GM18507 (cell line): ENCODE results near the gene DISP3.

Source experiments
- DNase-seq: peaks from one replicate; pipeline ENCODE4 v3.0.0; 2011; ENCODE audit warnings: low read depth; ENCODE audit not compliant: insufficient read length; ENCODE audit errors: extremely low spot score
- FAIRE-seq: peaks from 2 replicates; lab custom pipeline; 2011; peaks lifted over from hg19 to GRCh38; lab: Jason Lieb, UNC

DISP3 gene

DNA sequence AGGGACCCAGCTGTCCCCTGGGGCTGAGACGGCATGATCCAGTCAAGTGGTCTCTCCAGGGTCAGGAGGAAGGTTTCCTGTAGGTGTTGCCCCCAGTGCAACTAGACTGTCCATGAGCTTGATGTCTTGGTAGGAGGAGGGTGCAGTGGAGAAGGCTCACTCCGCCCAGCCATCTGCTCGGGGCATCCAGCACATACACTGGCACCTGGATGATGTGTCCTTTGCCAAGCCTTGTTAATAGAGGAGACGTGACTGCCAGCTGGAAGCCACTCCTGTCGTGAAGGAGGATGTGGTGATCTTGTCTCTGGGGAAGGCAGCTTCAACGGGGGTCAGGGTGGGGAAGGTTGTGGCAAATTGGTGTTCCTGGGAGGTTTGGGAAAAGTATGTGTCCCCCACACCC, 6.2 kb downstream of the DISP3 start:
- DNase-seq: no peak
- no peak for FAIRE-seq

DNA sequence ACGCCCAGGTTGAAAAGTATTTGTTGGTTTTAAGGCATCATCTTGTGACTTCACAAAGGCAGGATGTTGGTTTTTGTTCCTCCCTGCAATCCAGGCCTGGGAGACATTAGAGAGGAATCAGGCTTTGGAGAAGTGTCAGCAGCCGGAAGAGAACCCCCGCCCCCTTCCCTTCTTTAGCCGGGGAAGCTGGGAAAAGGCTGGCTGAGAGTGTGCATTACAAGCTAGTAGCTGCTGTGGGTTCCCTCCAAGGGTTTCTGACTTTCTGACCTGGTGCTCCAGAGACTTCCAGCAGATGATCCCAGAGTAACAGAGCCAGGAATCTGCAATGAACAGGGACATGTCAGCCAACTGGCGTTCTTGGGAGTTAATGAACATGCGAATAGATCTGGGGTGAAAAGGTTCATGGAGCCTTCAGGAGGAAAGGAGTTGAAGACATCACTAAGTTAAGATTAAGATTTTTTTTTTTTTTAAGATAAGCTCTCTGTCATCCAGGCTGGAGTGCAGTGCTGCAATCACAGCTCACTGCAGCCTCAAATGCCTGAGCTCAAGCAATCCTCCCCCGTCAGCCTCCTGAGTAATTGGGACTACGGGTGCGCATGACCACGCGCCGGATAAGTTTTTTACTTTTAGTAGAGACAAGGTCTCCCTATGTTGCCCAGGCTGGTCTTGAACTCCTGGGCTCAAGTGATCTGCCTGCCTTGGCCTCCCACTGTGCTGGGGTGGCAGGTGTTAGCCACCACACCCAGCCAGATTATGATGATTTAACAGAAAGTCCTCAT, 7.5 kb downstream of the DISP3 start:
- DNase-seq (no peak), FAIRE-seq (no peak)

DNA sequence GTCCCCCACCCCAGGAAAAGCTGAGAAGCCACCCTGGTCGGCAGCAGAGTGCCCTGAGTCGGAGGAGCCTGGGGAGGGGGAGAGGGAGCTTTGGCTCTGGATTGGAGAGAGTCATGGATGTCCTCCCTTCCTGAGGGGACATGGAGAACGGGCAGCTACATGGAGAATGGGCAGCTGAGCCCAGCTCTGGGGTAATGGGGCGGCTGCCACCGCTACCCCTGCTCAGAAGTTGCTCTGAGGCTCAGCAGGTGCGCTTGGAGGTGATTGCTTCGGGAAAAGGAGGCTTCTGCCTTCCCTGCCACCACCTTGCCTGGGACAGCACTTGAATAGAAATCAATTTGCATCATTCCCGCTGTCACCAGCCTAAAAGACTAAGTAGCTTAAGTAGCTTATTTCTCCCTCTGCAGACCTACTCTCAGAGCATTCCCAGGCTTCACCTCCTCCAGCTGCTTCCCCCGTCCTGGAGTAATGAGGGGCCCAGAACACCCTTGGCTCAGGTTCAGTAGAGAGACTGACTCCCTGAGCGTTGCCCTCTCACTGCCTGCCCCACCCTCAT, 8.3 kb downstream of the DISP3 start:
- DNase-seq (no peak), FAIRE-seq (no peak)

DNA sequence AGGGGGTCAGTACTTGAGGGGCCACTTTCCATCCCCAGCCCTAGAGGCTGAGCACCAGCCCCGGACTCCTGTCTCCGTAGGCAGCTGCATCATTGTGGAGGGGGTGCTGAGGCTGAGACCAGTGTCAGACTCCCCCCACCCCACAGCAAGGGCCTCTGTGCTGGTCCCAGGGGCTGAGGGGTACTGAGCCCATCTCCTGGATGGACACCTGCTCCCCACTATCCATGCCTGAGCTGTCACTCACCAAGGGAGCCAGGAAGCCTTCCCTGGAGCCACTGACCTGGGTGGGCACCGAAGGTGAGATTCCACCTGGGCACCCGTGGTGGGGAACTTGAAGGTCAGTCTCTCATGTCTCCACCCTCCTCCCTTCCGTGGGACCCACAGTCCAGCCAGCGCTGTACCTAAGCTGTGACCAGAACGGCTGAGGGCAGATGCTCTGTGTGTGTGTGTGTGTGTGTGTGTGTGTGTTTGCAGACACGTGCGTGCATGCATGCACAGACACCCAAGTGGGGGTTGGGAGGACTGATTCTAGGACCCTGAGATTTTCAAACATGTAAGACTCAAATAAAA, 9.3 kb downstream of the DISP3 start:
- DNase-seq: no peak
- FAIRE-seq: no peak

DNA sequence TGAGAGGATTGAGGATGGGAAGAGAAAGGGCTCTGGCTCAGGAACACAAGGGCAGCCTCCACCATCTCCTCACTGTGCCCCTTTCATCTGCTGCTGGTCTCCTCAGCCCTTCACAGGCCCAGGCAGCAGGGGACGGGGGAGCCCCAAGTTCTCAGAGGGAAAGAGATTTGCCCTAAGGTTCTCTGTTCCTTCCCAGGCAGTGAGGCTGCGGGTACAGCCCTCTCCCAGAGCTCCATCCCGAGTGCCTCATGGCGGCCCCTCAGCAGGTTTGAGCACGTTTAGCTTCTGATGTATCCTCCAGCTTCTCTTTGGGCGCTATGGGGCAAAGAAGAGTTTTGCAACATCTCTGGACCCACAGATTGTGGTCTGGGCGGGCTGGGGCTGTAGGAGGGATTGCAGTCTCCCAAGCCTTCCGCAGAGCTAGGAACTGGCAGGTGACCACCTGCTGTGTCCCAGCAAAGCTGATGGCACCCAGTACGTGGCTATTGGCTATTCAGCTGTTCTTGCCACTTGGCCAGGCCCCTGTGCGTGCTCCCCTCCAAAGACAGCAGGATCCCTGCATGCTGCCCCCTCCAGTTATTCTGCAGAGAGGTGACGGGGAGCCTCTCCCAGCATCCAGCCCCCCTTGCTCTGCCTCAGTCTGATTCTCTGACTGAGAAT, 10.1 kb downstream of the DISP3 start:
- FAIRE-seq: no peak
- no peak for DNase-seq

DNA sequence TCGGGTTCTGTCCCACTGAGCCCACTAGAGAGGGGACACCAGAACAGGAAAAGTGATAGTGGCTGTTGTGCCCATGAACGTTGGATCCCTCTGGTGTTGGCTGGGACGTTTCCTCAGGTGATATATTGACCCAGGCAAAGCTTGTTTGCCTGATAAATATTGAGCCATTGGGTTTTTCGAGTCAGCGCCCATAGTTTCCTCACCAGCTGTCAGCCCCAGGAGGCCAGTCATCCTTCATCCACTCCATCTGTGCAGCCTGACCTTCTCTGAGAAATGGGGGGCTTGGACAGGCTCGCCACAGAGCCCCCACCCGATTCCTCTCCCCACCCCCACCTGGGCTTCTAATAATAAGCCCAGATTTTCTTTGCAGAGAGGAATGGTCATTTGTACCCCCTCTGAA, 13.3 kb downstream of the DISP3 start:
- DNase-seq: no peak
- FAIRE-seq: no peak

DNA sequence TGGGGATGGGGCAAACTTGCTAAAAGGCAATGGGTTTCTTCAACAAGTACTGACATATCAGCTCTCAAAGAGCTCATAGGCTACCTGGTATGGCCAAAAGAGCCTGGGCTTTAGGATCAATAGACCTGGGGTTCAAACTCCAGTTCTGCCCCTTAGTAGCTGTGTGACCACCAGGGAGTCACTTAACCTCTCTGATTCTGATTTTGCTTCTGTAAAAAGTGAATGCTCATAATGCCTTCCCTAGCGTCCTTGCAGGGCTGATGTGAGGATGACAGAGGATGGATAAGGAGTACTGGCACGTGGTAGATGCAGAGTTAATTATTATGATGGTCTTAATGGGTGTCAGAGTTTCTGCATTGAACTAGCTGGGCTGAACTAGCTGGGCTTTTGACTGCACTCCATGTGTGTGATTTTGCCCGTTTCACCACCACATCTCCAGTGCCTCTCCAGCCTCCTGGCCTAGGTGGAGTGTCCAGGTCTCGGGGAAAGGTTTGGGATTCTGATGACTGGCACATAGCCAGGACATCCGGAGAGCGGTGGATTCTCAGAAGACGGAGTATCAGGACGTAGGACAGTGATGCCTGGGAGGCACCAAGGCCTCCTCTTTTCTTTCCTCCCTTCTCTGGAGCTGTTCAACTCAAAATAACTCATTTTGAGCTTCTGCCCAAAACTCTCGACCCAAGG, 15.2 kb downstream of the DISP3 start:
- DNase-seq (no peak), FAIRE-seq (no peak)

DNA sequence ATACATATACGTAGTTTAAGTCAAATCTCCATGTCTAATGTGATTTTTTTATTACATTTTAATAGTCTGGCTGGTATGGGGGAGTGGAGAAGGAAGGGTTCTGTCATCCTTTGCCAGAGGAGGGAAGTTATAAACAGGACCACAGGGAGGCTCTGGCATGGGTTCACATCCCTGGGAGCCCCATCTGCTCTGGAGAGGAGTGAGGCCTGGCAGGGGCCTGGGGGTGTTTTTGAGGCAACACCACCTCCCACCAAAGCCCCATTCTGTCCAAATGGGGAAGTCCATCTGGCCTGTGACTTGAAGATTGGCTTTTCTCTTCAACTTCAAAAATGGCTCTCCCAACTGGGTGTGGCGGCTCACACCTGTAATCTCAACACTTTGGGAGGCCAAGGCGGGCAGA, 15.8 kb downstream of the DISP3 start:
- no peak for DNase-seq
- no peak for FAIRE-seq

DNA sequence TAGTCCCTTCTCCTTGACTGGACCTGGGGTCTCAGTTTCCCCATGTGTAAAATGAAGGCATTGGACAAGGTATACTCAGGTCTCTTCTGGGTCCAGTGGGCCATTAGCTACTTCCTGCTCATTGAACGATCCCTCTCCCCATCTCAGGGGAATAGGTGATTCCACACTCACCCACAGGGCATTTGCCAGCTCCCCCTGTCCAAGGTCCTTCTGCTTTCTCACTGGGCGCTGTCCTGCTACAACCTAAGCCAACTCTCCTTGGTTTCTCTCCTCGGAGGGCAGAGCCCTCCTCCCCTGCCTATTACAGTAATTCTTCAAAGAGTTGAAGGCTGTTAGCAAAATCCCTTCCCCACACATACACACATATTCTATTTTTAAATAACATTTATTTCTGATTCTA, 16.6 kb downstream of the DISP3 start:
- FAIRE-seq: no peak

DNA sequence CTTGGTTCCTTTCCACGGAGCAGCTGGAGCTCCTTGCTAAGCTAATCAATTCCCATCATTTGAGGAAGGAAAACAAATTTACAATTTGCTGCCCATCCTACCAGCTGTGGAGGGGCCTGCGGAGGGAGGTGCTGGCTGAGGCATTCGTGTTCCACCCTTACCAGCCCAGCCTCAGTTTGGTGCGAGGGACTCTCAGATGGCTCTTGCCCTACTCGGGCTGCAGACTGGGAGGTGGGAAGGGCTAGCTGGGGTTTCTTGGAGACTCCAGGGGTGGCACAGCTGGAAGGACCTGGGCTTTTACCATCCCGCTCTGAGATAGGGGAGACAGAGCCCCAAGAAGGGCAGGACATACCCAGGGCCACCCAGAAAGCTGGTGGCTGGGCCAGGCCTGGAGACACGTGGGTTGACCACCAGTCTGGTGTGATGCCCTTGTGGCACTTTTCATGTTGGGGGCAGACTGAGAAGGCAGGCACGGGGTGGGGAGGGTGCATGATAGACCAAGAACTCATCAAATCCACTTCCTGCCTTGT, 17.7 kb downstream of the DISP3 start:
- DNase-seq: no peak
- FAIRE-seq: no peak

More for the DNA sequence above, 16.6 kb downstream of the DISP3 start:
- no peak for DNase-seq

DNA sequence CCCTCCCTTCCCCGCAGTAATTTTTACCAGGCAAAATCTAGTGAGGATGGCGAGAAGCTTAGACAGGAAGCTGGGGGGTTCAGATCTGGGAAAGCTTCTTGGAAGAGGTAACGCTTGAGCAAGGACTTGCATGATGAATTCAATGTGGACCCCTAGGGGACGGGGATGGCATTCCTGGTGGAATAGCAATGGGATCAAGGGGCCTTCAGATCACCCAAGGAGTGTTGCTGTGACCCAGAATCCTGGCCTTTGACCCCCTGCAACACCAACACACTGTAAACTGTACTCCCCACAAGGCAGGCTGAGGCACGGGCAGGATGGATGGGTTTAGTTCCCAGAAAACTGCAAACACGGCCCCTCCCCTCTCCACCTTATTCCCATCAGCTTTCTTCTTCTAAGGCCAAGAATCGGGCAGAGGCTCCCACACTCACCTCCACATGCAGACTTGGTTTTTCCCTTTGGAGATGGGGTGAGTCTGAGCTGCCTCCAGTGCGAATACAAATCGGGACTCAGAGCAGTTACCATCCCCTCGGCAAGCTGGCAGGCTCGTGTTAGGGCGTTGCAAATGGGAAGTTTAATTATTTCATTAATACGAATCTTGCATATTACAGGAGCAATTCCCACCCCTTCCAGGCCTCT, 20.1 kb downstream of the DISP3 start:
- FAIRE-seq: no peak

DNA sequence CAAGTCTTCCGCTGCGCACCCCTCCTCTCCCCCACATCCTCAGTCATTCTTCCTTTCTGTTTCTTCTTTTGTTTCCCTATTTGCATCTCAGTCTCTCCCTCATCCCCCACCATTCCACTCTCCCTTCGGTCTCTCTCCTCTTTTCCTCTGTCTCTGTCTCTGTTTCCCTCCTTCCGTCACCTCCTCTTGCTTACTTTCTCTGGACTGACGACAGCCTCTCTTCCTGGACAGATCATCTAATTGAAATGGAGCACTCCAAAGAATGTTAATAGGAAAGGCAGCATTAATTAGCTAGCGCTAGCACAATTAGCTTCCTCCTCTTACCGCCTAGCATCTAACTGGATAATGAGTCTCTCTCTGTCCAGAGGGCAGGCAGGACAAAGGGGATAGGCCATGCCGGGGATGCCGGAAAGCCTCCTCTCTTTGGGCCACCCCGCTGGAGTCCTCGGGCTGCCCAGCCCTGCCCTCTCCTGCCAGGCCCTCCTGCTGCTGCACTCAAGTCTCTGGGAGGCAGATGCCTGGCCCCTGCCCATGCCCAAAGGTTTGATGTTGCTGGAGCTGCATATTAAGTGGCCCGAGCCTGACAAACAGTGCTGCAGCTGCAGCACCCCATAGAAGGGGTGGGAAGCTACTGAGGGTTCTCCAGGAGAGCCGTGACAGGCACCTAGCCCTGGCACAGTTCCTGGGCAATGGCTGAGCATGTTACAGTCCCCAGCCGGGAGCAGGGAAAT, 20.8 kb downstream of the DISP3 start:
- FAIRE-seq: no peak
- DNase-seq: no peak

More for the DNA sequence above, 20.1 kb downstream of the DISP3 start:
- no peak for DNase-seq

DNA sequence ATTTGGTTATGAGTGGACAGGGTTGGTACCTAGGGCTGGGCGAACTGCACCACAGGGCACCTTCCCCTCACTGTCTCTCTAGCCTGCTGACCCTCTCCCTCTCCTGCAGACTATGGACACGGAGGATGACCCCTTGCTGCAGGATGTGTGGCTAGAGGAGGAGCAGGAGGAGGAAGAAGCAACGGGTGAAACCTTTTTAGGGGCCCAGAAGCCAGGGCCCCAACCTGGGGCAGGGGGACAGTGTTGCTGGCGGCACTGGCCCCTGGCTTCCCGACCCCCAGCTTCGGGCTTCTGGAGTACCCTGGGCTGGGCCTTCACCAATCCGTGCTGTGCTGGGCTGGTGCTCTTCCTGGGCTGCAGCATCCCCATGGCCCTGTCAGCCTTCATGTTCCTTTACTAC, 21.9 kb downstream of the DISP3 start:
- no peak for FAIRE-seq

DNA sequence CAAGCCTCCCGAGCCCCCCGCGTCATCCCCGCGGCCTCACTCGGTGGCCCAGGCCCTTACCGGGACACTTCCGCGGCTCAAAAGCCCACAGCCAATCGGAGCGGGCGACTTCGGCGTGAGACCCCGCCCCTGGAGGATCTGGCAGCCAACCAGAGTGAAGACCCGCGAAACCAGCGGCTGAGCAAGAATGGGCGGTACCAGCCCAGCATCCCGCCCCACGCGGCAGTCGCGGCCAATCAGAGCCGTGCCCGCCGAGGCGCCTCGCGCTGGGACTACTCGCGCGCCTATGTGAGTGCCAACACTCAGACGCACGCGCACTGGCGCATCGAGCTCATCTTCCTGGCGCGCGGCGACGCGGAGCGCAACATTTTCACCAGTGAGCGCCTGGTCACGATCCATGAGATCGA, 22.5 kb downstream of the DISP3 start:
- DNase-seq (no peak), FAIRE-seq (no peak)

More for the DNA sequence above, 21.9 kb downstream of the DISP3 start:
- DNase-seq: no peak

DNA sequence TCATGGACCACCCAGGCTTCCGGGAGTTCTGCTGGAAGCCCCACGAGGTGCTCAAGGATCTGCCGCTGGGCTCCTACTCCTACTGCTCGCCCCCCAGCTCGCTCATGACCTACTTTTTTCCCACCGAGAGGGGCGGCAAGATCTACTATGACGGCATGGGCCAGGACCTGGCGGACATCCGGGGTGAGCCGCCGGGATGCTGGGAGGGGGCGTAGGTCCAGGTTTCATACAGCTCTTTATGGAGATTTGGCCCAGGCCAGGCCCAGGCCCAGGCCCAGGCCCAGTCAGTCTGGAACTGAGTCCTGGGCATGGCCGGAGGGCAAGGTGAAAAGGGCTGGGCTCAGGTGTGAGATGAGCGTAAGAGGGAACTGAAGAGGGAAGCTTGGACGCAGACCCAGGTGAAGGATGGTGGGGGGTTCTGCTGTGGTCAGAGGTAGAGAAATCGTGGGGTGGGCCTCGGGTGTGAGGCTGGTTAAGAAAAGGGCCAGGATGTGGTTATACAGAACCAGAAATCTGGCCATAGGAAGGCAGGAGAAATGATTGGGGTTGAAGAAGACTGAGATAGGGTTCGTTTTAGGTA, 23.0 kb downstream of the DISP3 start:
- DNase-seq (no peak), FAIRE-seq (no peak)

DNA sequence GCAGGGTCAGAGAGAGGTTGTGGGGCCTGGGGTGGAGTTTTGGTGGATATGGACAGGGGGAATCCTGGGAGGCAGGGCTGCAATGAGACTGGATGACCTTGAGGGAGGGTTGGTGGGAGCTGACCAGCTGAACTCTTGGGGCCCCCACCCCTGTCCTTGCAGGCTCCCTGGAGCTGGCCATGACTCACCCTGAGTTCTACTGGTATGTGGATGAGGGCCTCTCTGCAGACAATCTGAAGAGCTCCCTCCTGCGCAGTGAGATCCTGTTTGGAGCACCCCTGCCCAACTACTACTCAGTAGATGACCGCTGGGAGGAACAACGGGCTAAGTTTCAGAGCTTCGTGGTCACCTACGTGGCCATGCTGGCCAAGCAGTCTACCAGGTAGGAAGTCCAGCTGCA, 23.6 kb downstream of the DISP3 start:
- FAIRE-seq (no peak), DNase-seq (no peak)

DNA sequence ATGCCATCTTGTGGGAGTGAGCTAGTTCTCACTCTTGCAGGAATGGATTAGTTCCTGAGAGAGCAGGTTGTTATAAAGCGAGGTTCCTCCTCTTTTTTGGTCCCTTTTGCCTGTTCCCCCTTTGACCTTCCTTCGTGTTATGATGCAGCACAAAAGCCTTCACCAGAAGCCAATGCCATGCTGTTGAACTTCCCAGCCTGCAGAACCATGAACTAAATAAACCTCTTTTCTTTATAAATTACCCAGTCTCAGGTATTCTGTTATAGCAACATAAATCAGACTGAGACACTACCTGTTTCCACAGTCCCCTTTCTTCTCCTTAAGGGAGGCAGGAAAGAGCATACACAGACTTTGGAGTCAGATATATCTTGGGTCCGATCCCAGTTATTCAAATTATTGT, 25.6 kb downstream of the DISP3 start:
- no peak for FAIRE-seq
- no peak for DNase-seq
